K562 (cell line): ENCODE results near the gene IL9.

Experiments used
- KLF6 ChIP-seq: fragments of 250-450 bp; sonication (Bioruptor Pico); IDR thresholded peaks from 2 replicates; pipeline ENCODE4 v1.4.0; 2020; ENCODE audit warnings: mild to moderate bottlenecking, moderate library complexity, borderline replicate concordance
- MAFK ChIP-seq: IDR thresholded peaks from 2 replicates; pipeline ENCODE4 v1.6.1; 2011; ENCODE audit warnings: low read length, improper control_type of control experiment
- ZNF263 ChIP-seq: sonication (generic); formaldehyde crosslinking; IDR thresholded peaks from 2 replicates; pipeline ENCODE4 v1.8.0; 2022; ENCODE audit warnings: mild to moderate bottlenecking, missing genetic modification reagents, borderline replicate concordance

- no peak for TF ChIP-seq MAFK
- no peak for TF ChIP-seq KLF6 (CRISPR knock-in tag)
- TF ChIP-seq ZNF263 (CRISPR knock-in tag), result no peak
Measured at GRCh38 chr5:135874461-135874860, 21.2 kb downstream of the IL9 start.
